GM19351 (cell line): ENCODE data around the gene LENG1.

Experiments used
- ATAC-seq: cut with Tn5 transposase; IDR thresholded peaks from one replicate; pipeline ENCODE4 v1.9.1; 2021; ENCODE audit warnings: mild to moderate bottlenecking, moderate library complexity; ENCODE audit not compliant: unreplicated experiment

Gene LENG1

GRCh38 chr19:54114340-54115108 lies 45.0 kb downstream of the LENG1 start:
- no peak for ATAC-seq

- ATAC-seq: no peak
Measured at GRCh38 chr19:54109651-54110050, 49.9 kb downstream of the LENG1 start.

GRCh38 chr19:54108496-54108895 lies 51.0 kb downstream of the LENG1 start:
- ATAC-seq: no peak

GRCh38 chr19:54107876-54108490 lies 51.5 kb downstream of the LENG1 start:
- ATAC-seq: no peak

- ATAC-seq: no peak
Measured at GRCh38 chr19:54106716-54107115, 52.8 kb downstream of the LENG1 start.

- no peak for ATAC-seq
Measured at GRCh38 chr19:54105796-54106195, 53.7 kb downstream of the LENG1 start.
